Mucosa of gallbladder (tissue), 1 donor: ENCODE measurements around the gene STX1A. TPM values are rescaled to one million over a fixed set of nuclear protein-coding genes. Genes with fewer than 3 reads are reported as not detected.

Experiments used
- DNase-seq: peaks from one replicate; pipeline ENCODE4 v3.0.0-alpha.2; 2020; ENCODE audit warnings: low spot score
- total RNA-seq: library from RNA; stranded (reverse); gene quantifications from one replicate; pipeline ENCODE4 v1.2.1, GENCODE V29; 2021
- donor health status: DM: no; HTN: no; CAD: no.

Gene STX1A
- total RNA-seq, 1 donor from 2014 or later = 33.8 TPM

DNA sequence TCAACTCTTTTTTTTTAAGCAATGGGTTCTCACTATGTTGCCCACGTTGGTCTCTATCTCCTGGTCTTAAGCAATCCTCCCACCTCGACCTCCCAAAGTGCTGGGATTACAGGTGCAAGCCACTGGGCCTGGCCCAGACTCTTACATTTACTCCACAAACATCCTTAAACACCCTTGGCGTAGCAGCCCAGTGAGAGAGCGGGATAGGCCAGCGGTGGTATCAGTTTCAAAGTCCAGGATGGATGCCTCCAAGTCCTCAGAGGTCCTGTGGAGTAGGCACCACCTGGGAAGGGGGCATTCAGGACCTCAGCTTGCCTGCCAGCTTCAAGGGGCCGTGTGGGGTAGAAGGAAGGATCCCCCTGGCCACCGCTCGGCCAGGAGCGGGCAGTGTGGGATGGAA is 69.9 kb downstream of the STX1A start:
- no peak for DNase-seq

Other genes with a start within 250 kb of the STX1A start
- gene BAZ1B, start 197.4 kb downstream of the STX1A start, total RNA-seq = 50.7 TPM
- gene BCL7B, start 162.0 kb downstream of the STX1A start, total RNA-seq = 57.7 TPM
- 39.2 TPM for gene TBL2, start 141.1 kb downstream of the STX1A start, total RNA-seq
- 117 TPM for gene MLXIPL, start 95.1 kb downstream of the STX1A start, total RNA-seq
- 13.5 TPM for gene VPS37D, start 51.8 kb downstream of the STX1A start, total RNA-seq
- gene DNAJC30, start 36.2 kb downstream of the STX1A start, total RNA-seq = 15.9 TPM
- 57.6 TPM for gene BUD23, start 36.1 kb downstream of the STX1A start, total RNA-seq
- gene ABHD11, start 19.1 kb upstream of the STX1A start, total RNA-seq = 55.8 TPM
- 129 TPM for gene CLDN3, start 50.6 kb upstream of the STX1A start, total RNA-seq
- gene CLDN4, start 111.3 kb upstream of the STX1A start, total RNA-seq = 201 TPM
- 3.1 TPM for gene METTL27, start 122.8 kb upstream of the STX1A start, total RNA-seq
- gene TMEM270, start 141.5 kb upstream of the STX1A start, total RNA-seq = not detected